ENCODE results near the gene C2CD4C.

The C2CD4C gene

DNA sequence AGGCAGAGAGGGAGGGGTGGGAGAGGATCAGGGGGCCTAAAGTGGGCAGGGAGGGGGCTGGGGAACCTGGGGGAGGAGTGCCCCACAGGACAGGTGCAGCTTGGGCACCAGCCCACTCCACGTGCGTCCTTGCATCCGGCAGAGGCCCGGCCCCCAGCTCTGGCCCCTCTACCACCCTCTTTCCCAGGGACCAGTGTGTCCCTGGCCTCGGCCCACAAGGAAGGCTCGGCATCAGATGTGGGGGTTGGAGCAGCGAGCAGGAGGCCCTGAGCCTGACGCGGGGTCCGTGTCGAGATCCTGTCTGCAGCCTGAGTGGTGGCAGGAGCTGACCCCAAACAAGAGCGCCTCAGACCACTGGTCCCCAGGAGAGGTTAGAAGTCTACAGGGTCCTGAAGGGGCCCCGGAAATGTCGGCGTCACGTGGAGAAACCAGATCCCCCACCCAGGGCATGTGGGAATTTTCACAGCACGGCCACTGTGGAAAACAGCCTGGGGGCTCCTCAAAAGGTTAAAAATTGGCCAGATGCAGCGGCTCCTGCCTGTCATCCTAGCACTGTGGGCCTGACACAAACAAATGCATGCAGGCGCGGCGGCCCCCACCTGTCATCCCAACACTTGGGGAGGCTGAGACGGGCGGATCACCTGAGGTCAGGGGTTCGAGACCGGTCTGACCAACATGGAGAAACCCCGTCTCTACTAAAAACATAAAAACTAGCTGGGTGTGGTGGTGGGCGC is 30.4 kb upstream of the C2CD4C start:
- H3K36me3 ChIP-seq (ENCODE audit: control insufficient read depth, insufficient read depth, low read length): no peaks in the 10 kb centered on the region
- DNase-seq: no peak
- H3K4me1 ChIP-seq (ENCODE audit: control insufficient read depth, insufficient read depth, low read length, poor library complexity, severe bottlenecking): no peaks in the 10 kb centered on the region
- H3K27me3 ChIP-seq (replicated peaks; ENCODE audit: control insufficient read depth, insufficient read depth, low read length, poor library complexity, severe bottlenecking): no peaks in the 10 kb centered on the region
- H3K27ac ChIP-seq (ENCODE audit: insufficient read depth, low read length, poor library complexity, severe bottlenecking): no peak overlapping the region
- H3K9me3 ChIP-seq (ENCODE audit: control insufficient read depth, low read length): no peaks in the 10 kb centered on the region
- H3K4me3 ChIP-seq (ENCODE audit: insufficient read depth, low read depth, low read length, poor library complexity, severe bottlenecking): no peak overlapping the region

DNA sequence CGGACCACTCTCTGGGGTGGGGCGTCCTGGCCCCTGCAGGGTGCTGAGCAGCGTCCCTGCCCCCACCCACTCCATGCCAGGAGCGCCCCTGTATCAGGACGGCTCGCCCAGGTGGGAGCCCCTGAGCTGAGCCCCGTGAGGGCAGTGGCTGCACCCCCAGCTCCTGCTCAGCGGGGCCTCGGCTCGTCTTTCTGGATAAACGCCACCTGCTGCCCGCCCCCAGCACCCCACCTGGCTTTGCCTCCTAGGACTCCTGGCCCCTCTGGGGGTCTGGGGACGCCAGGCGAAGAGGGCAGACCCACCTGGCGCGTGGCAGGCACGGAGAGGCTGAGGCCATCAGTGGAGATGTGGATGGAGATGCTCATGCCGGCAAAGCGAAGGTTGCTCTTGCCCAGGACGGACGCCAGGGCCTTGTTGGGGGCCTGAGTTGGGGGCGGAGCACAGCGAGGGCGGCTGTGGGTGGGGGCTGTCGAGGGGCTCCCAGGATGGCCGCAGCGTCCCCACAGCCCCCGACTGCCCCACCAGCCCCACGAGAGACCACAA is 29.5 kb upstream of the C2CD4C start:
- Histone ChIP-seq H3K27ac (ENCODE audit: insufficient read depth, low read length, poor library complexity, severe bottlenecking) (no peak overlapping the region), H3K4me1 (ENCODE audit: control insufficient read depth, insufficient read depth, low read length, poor library complexity, severe bottlenecking) (no peaks in the 10 kb centered on the region), H3K9me3 (ENCODE audit: control insufficient read depth, low read length) (no peaks in the 10 kb centered on the region), H3K36me3 (ENCODE audit: control insufficient read depth, insufficient read depth, low read length) (no peaks in the 10 kb centered on the region), H3K4me3 (ENCODE audit: insufficient read depth, low read depth, low read length, poor library complexity, severe bottlenecking) (no peak overlapping the region), H3K27me3 (replicated peaks; ENCODE audit: control insufficient read depth, insufficient read depth, low read length, poor library complexity, severe bottlenecking) (no peaks in the 10 kb centered on the region)
- no peak for DNase-seq

DNA sequence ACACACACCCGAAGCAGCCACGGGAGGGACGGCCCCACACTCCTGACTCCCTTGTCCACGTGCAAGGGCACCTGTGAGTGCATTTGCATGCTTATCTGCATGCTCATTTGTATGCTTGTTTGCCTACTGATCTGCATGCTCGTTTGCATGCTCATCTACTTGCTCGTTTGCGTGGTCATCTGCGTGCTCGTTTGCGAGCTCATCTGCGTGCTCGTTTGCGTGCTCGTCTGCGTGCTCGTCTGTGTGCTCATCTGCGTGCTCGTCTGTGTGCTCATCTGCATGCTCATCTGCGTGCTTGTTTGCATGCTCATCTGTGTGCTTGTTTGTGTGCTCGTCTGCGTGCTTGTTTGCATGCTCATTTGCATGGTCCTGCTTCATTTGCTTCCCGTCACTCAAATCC is 28.1 kb upstream of the C2CD4C start:
- Histone ChIP-seq H3K36me3 (ENCODE audit: control insufficient read depth, insufficient read depth, low read length) (no peaks in the 10 kb centered on the region), H3K27ac (ENCODE audit: insufficient read depth, low read length, poor library complexity, severe bottlenecking) (no peak overlapping the region), H3K27me3 (replicated peaks; ENCODE audit: control insufficient read depth, insufficient read depth, low read length, poor library complexity, severe bottlenecking) (no peaks in the 10 kb centered on the region), H3K4me3 (ENCODE audit: insufficient read depth, low read depth, low read length, poor library complexity, severe bottlenecking) (no peak overlapping the region), H3K9me3 (ENCODE audit: control insufficient read depth, low read length) (no peaks in the 10 kb centered on the region), H3K4me1 (ENCODE audit: control insufficient read depth, insufficient read depth, low read length, poor library complexity, severe bottlenecking) (no peaks in the 10 kb centered on the region)
- no peak for DNase-seq

DNA sequence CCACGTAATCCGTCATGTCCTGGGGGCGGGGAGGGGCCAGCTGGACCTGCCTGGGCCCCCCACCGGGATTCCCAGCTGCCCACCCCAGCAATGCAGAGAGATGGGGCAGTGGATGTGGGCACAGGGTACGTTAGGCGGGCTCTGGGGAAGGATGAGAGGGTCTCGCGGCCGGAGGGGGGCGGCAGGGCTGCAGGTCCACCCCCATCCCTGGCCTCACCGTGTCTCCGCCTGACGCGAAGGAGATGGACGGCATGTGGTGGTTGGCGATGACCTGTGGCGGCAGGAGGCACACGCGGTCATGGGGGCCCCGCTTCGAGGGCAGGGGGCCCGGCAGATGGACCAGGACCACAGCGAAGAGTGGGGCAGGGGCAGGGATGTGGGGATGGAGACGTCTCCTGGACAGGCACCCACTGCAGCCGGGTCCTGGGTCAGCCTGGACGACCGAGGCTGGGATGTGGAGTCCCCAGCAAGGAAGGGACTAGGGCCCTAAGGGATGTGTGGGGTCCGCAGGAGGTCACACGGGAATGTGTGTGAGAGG is 27.5 kb upstream of the C2CD4C start:
- no peak for DNase-seq
- Histone ChIP-seq H3K4me1 (ENCODE audit: control insufficient read depth, insufficient read depth, low read length, poor library complexity, severe bottlenecking) (no peaks in the 10 kb centered on the region), H3K36me3 (ENCODE audit: control insufficient read depth, insufficient read depth, low read length) (no peaks in the 10 kb centered on the region), H3K9me3 (ENCODE audit: control insufficient read depth, low read length) (no peaks in the 10 kb centered on the region), H3K4me3 (ENCODE audit: insufficient read depth, low read depth, low read length, poor library complexity, severe bottlenecking) (no peak overlapping the region), H3K27ac (ENCODE audit: insufficient read depth, low read length, poor library complexity, severe bottlenecking) (no peak overlapping the region), H3K27me3 (replicated peaks; ENCODE audit: control insufficient read depth, insufficient read depth, low read length, poor library complexity, severe bottlenecking) (no peaks in the 10 kb centered on the region)

DNA sequence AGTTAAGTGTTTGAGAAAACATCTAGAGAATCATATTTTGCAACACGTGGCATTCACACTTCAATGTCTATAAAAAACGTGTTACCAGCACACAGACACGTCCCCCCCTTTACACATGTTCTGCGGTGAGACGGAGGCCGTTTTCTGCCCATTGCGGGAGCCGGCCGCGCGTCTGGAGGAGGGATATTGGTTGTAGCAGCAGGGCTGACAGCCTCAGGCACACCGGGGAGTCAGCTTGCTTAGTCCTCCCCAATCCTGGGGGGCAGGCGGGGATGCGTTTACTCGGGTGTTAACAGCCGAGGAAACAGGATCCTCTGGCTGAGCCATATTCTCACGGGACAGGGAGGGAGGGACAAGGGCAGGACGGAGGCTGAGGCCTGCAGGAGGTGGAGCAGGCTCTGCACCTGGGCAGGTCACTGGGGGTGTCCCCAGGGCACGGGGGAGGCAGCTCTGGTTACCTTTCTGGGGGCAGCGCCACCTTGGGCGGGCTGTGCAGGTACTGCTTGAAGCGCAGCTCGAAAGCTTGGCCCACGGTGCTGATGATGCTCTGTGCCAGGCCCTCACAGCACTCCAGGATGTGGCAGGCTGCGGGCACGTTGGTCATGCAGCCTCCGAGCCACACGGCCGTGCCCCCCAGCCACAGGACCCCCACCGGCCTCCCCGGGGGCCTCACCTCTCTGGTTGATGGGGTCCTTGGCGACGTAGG is 26.9 kb upstream of the C2CD4C start:
- Histone ChIP-seq H3K27ac (ENCODE audit: insufficient read depth, low read length, poor library complexity, severe bottlenecking) (no peak overlapping the region), H3K4me1 (ENCODE audit: control insufficient read depth, insufficient read depth, low read length, poor library complexity, severe bottlenecking) (no peaks in the 10 kb centered on the region), H3K4me3 (ENCODE audit: insufficient read depth, low read depth, low read length, poor library complexity, severe bottlenecking) (no peak overlapping the region), H3K36me3 (ENCODE audit: control insufficient read depth, insufficient read depth, low read length) (no peaks in the 10 kb centered on the region), H3K27me3 (replicated peaks; ENCODE audit: control insufficient read depth, insufficient read depth, low read length, poor library complexity, severe bottlenecking) (no peaks in the 10 kb centered on the region), H3K9me3 (ENCODE audit: control insufficient read depth, low read length) (no peaks in the 10 kb centered on the region)
- DNase-seq: no peak

DNA sequence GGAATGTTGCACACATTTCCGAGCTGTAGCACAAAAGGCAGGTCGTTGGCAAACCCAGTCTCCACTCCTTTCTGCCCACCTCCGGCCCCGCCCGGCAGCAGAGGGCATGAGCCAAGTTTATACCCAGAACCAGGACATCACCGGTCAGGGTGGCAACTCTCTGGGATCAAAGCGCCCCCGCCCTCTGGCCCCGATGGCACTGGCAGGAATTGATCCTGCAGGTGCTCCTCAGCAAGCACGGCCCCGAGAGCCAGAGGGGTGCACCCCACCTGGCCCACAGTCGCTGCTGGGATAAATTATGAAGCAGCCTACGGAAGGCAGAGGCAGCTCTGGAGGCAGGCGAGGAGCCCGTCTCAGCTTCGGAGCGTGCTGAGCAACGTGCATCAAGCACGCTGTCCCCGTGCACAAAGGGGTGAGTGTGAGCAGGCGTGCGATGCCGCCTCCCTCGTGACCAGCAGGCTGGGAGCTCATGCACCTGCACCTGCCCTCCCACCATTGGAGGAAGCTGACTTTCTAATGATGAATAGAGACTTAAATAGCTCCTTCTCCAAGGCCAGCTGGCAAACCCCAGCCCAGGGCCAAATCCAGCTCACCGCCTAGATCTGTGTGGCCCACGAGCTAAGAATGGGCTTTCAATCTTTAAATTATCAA is 26.2 kb upstream of the C2CD4C start:
- H3K27ac ChIP-seq (ENCODE audit: insufficient read depth, low read length, poor library complexity, severe bottlenecking): no peak overlapping the region
- H3K36me3 ChIP-seq (ENCODE audit: control insufficient read depth, insufficient read depth, low read length): no peaks in the 10 kb centered on the region
- H3K4me1 ChIP-seq (ENCODE audit: control insufficient read depth, insufficient read depth, low read length, poor library complexity, severe bottlenecking): no peaks in the 10 kb centered on the region
- no peaks in the 10 kb centered on the region for H3K9me3 ChIP-seq (ENCODE audit: control insufficient read depth, low read length)
- no peak overlapping the region for H3K4me3 ChIP-seq (ENCODE audit: insufficient read depth, low read depth, low read length, poor library complexity, severe bottlenecking)
- no peak for DNase-seq
- H3K27me3 ChIP-seq (replicated peaks; ENCODE audit: control insufficient read depth, insufficient read depth, low read length, poor library complexity, severe bottlenecking): no peaks in the 10 kb centered on the region

DNA sequence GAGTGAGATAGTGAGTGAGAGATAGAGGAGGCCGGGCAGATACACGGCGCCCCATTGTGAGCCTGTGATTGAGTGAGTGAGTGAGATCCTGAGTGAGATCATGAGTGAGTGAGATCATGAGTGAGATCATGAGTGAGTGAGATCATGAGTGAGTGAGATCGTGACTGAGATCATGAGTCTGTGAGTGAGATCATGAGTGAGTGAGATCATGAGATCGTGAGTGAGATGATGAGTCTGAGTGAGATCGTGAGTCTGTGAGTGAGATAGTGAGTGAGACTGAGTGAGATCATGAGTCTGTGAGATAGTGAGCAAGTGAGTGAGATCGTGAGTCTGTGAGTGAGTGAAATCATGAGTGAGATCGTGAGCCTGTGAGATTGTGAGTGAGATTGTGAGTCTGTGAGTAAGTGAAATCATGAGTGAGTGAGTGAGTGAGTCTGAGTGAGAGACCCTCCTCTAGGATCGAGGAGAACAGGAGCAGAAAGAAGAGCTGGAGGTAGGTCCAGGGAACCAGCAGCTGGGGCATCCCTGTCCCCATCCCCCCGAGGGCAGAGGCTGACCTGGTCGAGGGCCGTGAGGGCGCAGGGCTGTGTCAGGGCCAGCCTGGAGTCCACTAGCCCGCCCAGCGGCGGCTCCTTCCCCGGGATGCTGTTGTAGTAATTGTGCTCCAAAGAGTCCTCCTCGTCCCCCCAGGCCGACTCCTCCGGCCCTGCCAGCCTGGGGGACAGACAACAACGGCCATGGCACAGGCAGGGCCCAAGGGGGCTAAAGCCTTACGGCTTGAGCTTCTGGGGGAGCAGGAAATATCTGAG is 25.4 kb upstream of the C2CD4C start:
- no peaks in the 10 kb centered on the region for H3K4me1 ChIP-seq (ENCODE audit: control insufficient read depth, insufficient read depth, low read length, poor library complexity, severe bottlenecking)
- H3K9me3 ChIP-seq (ENCODE audit: control insufficient read depth, low read length): no peaks in the 10 kb centered on the region
- no peak overlapping the region for H3K4me3 ChIP-seq (ENCODE audit: insufficient read depth, low read depth, low read length, poor library complexity, severe bottlenecking)
- no peak for DNase-seq
- no peak overlapping the region for H3K27ac ChIP-seq (ENCODE audit: insufficient read depth, low read length, poor library complexity, severe bottlenecking)
- no peaks in the 10 kb centered on the region for H3K36me3 ChIP-seq (ENCODE audit: control insufficient read depth, insufficient read depth, low read length)
- no peaks in the 10 kb centered on the region for H3K27me3 ChIP-seq (replicated peaks; ENCODE audit: control insufficient read depth, insufficient read depth, low read length, poor library complexity, severe bottlenecking)

DNA sequence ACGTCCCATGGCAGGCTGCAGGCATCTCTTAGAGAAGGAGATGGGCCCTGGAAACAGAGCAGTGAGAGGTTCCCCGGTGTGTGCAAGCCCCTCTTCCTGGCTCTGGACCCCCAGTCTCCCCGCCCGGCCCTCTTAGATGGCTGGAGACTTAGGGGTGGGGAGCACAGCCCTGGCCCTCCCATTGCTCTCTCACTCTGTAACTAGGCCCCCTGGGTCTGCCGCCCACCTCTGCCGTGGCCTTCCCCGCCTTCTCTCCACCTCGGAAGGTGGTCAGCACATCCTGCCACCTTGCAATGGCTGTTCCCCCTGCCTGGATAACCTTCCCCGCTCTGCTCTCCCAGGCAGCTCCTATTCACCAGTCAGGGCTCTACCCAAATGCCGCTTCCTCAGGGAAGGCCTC is 21.8 kb upstream of the C2CD4C start:
- no peak overlapping the region for H3K27ac ChIP-seq (ENCODE audit: insufficient read depth, low read length, poor library complexity, severe bottlenecking)
- no peak overlapping the region for H3K4me3 ChIP-seq (ENCODE audit: insufficient read depth, low read depth, low read length, poor library complexity, severe bottlenecking)
- DNase-seq: no peak
- H3K4me1 ChIP-seq (ENCODE audit: control insufficient read depth, insufficient read depth, low read length, poor library complexity, severe bottlenecking): no peaks in the 10 kb centered on the region
- H3K36me3 ChIP-seq (ENCODE audit: control insufficient read depth, insufficient read depth, low read length): no peaks in the 10 kb centered on the region
- H3K27me3 ChIP-seq (replicated peaks; ENCODE audit: control insufficient read depth, insufficient read depth, low read length, poor library complexity, severe bottlenecking): no peaks in the 10 kb centered on the region
- H3K9me3 ChIP-seq (ENCODE audit: control insufficient read depth, low read length): no peaks in the 10 kb centered on the region

DNA sequence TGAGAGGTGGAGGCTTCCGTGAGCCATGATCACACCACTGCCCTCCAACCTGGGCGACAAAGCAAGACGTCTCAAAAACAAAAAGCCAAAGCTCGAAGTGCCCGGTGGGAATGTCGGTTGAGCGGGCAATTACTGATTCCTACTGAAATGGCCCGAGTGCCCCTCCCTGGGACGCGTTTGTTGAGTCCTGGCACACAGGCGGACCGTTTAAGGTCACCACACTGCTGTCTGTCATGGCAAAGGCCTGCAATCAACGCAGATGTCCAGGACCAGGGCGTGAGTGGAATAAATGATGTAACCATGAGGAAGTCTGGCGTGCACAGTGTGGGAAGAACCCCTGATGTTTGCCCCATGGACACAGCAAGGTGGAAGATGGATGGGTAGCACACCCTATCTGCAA is 19.2 kb upstream of the C2CD4C start:
- no peak overlapping the region for H3K27ac ChIP-seq (ENCODE audit: insufficient read depth, low read length, poor library complexity, severe bottlenecking)
- no peak for DNase-seq

More for the DNA sequence above, 19.2 kb upstream of the C2CD4C start:
- no peaks in the 10 kb centered on the region for H3K4me1 ChIP-seq (ENCODE audit: control insufficient read depth, insufficient read depth, low read length, poor library complexity, severe bottlenecking)
- no peaks in the 10 kb centered on the region for H3K9me3 ChIP-seq (ENCODE audit: control insufficient read depth, low read length)
- H3K4me3 ChIP-seq (ENCODE audit: insufficient read depth, low read depth, low read length, poor library complexity, severe bottlenecking): no peak overlapping the region
- H3K27me3 ChIP-seq (replicated peaks; ENCODE audit: control insufficient read depth, insufficient read depth, low read length, poor library complexity, severe bottlenecking): no peaks in the 10 kb centered on the region
- H3K36me3 ChIP-seq (ENCODE audit: control insufficient read depth, insufficient read depth, low read length): no peaks in the 10 kb centered on the region

Data from effector memory CD4-positive, alpha-beta T cell (primary cell).